Measurements from ENCODE around the gene RPL13.

- TF ChIP-seq ZNF70 (CRISPR knock-in tag; IDR thresholded peaks at IDR 0.05) (no peak), ARNTL (CRISPR knock-in tag; IDR thresholded peaks at IDR 0.05; ENCODE audit: borderline replicate concordance, low read depth) (no peak), PATZ1 (CRISPR knock-in tag; IDR thresholded peaks at IDR 0.05; ENCODE audit: borderline replicate concordance) (no peak), OSR1 (CRISPR knock-in tag; IDR thresholded peaks at IDR 0.05) (no peak), TCF4 (CRISPR knock-in tag; IDR thresholded peaks at IDR 0.05; ENCODE audit: borderline replicate concordance) (no peak), CSDC2 (CRISPR knock-in tag; IDR thresholded peaks at IDR 0.05) (no peak), ZFP3 (CRISPR knock-in tag; IDR thresholded peaks at IDR 0.05) (no peak), POU6F1 (CRISPR knock-in tag; IDR thresholded peaks at IDR 0.05; ENCODE audit: borderline replicate concordance, low read depth) (no peak), ESRRG (CRISPR knock-in tag; IDR thresholded peaks at IDR 0.05) (no peak), RARB (CRISPR knock-in tag; IDR thresholded peaks at IDR 0.05) (no peak)
- TF ChIP-seq, protein P1, sequence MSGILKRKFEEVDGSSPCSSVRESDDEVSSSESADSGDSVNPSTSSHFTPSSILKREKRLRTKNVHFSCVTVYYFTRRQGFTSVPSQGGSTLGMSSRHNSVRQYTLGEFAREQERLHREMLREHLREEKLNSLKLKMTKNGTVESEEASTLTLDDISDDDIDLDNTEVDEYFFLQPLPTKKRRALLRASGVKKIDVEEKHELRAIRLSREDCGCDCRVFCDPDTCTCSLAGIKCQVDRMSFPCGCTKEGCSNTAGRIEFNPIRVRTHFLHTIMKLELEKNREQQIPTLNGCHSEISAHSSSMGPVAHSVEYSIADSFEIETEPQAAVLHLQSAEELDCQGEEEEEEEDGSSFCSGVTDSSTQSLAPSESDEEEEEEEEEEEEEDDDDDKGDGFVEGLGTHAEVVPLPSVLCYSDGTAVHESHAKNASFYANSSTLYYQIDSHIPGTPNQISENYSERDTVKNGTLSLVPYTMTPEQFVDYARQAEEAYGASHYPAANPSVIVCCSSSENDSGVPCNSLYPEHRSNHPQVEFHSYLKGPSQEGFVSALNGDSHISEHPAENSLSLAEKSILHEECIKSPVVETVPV (CRISPR knock-in tag; IDR thresholded peaks at IDR 0.05) = no peak
Observed at GRCh38 chr16:89548344-89549006, 12.0 kb upstream of the RPL13 start.

Data from SK-N-SH treated with all-trans-retinoic acid at 6 μM for 48 hours (cell line).